GM18519 (cell line): Measurements from ENCODE around the gene FTO.
"Not testable (repeated sequence)": the region's sequence is repeated elsewhere in the genome, so short reads cannot be mapped to it uniquely, and the experiment has no call there.

Experiments
- ATAC-seq: cut with Tn5 transposase; IDR thresholded peaks from one replicate; pipeline ENCODE4 v1.9.1; 2021; ENCODE audit warnings: mild to moderate bottlenecking, moderate library complexity; ENCODE audit not compliant: unreplicated experiment, low FRiP score

FTO gene

DNA sequence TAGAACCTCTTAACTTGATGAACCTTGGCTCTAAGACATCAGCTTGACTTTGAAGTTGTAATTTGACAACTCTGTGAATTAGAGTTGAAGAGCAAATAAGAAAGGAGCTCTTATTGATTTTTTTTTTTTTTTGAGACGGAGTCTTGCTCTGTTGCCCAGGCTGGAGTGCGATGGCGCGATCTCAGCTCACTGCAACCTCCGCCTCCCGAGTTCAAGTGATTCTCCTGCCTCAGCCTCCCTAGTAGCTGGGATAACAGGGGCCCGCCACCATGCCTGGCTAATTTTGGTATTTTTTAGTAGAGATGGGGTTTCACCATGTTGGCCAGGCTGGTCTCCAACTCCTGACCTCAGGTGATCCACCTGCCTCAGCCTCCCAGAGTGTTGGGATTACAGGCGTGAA lies 186.9 kb downstream of the FTO start:
- not testable (repeated sequence) for ATAC-seq

DNA sequence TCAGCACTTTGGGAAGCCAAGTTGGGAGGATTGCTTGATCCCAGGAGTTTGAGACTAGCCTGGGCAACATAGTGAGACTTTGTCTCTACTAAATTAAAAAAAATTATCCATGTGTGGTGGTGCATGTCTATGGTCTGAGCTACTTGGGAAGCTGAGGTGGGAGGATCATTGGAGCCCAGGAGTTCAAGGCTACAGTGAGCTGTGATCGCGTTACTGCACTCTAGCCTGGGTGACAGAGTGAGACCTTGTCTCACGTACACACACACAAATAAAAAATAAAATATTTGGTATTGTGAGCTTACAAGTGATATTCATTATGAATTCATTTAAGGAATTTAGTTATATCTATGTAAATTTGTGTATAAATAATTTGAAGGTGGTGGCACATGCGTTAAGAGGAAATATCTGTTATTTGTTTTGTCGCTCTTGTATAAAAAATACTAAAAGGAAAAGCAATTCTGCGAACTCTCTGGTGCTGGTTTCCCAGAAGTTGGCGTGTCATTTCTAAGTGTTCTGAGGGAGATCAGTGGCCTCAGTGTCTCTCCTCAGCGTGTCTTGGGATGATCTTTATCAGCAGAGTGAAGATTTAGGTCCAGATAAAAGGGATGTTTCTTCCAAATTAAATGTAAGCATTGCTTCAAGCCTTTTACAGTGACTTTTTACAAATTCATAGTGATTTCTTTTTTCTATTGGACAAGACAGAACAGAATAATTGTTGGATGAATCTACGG lies 187.6 kb downstream of the FTO start:
- no peak for ATAC-seq

DNA sequence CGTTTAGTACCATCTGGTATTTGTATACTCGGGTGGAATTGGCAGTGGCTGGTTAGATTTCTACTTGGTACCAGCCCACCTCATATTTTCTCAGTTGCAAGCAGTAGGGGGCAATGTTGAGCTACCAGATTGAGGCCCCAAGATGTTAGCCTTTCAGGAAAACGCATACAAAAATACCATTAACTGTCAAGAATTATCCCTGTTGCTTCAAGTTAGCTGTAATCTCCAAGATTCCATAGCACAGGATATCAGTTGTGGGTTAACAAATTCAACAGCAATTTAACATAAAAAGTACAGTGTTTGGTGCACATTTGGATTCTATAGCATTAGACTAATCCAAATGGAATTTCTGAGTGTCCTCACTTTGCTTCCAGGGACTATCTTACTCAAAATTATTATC lies 188.2 kb downstream of the FTO start:
- ATAC-seq: no peak

DNA sequence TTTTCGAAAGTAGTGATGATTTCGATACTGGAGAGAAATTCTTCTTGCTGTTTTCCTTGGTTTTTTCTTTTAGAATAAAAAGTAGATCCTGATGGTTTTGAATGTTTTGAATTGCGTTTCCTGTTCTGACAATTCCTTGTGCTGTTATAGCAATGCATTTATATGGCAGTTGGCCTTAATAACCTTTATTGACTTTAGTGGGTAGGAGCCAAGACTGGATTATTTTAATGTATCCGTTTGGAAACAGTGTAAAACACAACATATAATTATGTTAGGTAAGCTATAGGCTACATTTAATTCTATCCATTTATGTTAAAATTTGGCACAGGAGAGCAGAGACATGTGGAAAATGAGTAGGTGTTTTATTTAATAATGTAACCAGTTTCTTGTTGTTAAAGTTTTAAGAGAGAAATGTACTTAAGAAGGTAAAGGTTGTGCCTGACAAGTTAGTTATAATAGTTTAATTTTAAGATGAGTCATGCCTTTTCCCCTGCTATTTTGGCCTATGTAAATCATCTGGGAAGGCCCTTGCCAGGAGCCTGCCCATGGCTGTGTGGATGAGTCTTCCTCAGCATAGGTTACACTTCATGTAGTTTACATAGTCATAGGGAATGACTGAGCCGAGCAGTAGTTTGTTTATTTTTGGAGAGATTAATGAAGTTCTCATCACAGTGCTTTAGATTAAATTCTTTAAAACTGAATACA lies 189.9 kb downstream of the FTO start:
- no peak for ATAC-seq

DNA sequence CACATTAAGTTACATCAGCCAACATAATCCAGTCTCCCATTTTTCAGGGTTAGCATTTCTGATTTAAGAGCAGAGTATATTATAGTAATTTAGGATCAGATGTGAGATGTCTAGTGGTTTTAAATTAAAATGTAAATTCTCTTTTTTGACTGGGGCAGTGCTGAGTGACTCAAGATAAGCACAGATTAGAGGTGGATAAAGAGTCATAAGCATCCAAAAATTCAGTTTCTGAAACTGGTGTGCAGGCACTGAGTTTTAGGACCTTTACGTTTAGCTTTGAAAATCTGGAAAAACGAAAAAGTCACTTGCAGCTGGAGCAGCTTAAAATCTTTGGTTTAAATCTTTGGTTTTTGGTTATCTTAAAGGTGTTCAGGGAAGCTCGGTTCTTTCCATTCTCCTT lies 190.7 kb downstream of the FTO start:
- no peak for ATAC-seq

DNA sequence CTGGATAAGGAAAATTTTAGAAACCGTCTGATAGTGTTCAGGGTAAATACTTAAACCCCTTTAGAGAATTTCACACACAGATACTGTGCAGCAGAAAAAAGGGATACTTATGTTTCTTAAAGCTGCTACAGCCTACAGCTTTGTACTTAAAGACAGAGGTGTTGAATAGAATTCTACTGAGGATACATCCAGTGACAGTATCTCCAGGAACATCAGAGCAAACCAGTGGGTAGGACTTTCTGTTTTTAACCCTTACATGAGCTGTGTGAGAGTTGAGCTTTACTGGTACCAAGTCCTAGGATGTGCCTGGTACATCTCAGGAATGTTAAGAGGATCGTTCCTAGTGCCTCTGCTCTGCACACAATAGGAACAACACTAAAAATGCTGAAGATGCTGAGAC lies 191.5 kb downstream of the FTO start:
- no peak for ATAC-seq

DNA sequence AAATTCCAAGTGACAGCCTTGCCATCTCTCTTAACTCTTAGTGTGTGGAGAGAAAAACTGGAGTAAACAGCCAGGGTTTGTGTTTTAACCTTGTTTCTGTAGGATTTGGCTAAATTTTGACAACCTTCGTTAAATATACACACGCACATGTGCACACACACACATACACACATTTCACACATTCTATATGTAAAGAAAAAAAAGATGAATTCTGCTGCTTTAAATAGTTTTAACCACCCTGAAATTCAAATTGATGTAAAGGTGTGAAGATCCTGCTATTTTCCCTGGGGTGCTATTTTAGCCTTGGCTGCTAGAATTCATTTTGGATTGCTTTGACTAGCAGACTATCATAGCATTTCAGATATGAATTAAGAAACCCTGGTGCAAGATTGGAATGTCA lies 191.9 kb downstream of the FTO start:
- ATAC-seq: no peak

DNA sequence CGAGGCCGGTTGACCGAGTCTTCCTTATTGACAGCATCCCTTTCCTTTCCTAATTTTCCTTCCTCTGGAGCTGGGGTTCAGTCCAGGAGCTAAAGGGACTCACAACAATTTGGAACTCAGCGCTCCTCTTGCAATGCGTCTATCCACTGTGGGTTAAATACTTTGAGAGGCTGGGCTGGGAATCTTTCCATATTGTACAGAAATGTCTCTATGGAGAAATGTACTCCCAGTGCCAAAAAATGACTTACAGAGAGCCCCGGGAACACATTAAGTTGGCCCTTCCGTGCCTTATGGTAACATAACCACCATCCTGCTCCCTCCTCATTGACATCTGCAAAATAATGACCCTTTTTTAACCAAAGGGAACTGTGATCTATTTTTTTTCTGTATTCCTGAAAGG lies 192.8 kb downstream of the FTO start:
- ATAC-seq: no peak

DNA sequence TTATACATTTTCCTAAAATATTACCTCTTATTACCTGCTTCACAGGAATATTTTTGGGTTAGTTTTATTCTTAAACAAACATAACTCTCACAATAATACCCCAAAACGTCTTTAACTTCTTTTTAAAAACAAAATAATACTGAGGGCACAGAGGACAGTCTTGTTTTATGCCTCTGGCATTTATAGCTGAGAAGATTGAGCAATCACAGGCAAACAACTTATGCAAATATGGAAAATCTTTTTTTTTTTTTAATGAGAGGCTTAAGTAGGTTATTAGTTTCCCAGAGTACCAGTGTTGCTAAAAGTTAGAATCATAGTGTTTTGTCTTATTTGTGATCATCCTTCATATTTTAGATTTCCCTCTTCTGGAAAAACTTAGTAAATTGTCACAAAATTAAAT lies 195.0 kb downstream of the FTO start:
- no peak for ATAC-seq

DNA sequence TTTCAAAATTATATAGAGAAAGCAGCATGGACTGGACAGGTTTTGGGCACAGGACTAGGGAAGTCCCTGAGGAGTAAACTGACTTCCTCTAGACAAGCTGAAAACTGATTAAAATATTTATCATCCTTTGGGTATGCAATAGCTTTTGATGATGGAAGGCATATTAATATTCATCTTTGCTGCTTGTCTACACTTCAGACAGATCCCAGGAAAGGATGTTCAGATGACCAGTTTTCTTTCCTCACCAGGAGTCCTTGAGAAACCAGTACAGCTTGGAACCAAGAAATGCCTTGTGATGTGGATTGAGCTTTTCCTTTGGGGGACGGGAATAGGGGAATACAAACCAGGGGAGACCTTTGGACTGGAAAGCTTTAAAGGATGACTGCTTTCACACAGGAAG lies 195.5 kb downstream of the FTO start:
- ATAC-seq: no peak

DNA sequence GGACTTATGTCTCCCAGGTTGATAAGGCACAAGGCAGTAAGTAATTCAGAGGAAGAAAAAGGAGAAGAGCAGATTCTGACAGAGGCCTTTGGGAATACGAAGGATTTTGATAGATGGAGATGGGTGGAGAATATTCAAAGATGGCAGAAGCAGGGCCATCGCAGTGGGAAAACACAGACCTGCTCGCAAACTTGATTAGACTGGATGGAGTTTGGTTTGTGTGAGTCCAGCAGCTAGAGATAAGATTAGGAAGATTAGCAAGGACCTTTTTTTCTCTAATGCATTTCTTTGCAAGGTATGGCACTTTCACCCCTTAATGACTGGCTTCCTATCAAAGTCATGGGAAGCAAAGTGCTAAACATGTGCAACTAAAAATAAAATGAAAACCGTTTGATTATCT lies 196.7 kb downstream of the FTO start:
- ATAC-seq: no peak

DNA sequence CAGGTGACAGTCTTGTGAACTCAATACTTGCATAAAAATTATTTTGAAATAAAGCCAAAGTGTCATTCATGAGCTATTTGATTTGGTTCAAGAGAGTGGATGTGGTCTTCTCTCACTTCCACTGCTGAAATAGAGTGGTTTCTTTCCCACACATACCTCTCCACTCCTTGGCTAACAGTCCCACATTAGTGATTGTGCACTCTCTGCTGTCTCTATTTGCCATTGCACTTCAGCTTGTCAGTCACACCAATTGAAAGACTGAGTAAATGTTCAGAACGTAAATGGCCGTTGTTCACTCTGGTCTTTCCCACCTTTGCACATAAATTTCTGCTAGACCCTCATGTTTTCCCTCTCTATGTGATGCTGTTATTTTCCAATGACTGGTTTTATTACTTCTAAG lies 197.5 kb downstream of the FTO start:
- no peak for ATAC-seq

DNA sequence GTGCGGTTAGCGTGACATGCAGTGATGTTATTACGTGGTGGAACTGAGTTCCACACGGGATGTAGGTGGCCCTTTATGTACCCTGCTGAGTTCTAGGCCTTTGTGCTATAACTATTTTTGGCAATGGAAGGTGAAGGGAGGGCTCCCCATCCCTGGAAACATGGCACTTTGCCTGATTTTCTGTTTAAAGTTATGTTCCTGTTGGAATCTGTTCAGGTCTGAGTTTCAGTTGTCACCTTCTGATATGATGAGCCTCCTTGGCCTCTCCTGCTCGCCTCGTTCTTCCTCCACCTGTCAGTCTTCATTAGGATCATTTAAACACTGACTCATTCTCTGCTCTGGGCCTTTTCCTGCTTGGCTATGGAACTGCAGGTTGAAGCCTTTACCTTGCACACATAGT lies 200.6 kb downstream of the FTO start:
- ATAC-seq: no peak

DNA sequence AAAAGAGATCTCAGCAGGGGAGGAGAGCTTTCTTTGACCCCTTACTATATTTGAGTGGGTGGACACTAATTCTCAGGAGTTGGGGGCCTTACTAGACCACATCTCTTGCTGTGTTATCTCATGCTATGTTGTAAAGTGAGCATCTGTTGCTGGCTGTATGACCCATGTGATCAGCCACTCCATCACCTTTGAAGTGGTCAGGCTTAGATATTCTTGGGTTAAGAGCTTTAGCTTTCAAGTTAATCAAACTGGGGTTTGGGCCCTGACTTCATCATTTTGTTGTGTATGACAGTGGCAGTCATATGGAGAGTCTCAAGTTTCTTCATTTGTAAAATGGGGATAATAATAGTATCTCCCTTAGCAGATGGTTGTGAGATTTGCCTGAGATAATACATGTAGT lies 201.1 kb downstream of the FTO start:
- no peak for ATAC-seq

DNA sequence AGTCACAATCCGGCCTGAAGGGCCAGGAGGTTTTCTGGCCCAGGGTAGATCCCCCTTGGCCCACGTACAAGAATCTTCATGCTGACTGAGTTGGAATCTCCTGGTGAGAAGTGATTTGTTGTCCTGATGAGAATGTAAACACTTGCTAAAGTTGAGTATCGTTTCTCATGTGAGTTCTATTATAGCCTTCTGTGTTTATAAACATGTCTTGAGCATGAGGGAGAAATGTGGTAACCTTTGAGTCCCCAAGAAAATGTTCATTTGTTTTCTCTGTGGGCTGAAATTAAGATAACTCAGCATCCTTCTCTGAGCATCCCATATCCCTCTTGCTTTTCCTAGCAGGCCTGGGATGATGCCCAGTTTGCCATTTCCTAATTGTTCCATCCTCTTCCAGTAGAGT lies 204.8 kb downstream of the FTO start:
- ATAC-seq: no peak

DNA sequence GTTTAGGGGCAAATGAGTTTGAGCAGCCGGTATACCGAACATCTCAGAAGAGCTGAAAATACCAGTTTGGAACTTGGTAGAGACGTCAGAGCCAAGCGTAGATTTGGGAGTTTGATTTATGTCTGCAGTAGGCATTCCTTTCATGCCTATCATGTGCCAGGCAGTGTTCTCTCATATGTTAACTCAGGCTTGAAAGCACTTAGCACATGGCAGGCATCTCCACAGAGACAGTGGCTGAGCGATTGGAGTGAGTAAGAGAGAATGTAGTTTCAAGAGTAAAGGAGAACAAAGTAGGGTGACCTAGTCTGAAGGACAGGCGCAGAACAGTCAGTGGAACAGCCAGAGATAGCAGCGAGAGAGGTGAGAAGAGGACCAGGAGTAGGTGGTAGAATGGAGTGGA lies 207.0 kb downstream of the FTO start:
- no peak for ATAC-seq

DNA sequence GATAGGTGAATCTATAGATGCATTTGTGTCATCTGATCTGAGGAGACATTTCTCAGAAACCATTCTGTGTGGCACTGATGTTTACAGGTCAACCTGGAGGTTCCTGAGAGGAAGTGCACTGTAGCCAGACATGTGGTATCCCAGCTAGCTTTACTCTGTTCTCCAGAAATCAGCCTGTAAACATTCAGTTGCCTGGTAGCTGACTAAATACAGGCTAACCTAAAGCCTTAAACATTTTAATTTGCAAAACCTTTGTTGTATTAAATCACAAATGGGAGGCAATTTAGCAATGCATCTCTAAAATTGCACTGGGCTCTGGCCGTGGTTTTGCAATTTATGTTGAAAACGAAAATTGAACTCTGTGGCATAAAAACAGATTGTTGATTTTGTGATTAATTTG lies 207.6 kb downstream of the FTO start:
- ATAC-seq: no peak

DNA sequence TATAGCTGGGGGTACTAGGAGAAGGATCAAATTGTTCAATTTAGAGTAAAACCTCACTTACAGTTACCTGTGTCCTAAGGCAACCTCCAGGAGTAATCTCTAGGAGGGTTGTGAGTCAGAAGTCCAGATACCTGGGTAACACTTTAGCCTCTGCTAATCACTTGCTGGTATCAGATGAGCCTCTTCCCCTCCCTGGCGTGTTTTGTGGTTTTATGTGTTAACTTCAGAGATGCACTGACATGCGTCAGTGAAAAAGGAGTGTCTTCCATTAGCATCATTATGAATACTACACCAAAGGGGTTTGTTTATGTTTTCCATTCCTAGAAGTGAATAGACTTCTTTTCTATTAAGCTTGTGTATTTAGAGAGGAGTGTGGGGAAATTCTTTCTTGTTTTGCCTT lies 208.2 kb downstream of the FTO start:
- ATAC-seq: no peak

DNA sequence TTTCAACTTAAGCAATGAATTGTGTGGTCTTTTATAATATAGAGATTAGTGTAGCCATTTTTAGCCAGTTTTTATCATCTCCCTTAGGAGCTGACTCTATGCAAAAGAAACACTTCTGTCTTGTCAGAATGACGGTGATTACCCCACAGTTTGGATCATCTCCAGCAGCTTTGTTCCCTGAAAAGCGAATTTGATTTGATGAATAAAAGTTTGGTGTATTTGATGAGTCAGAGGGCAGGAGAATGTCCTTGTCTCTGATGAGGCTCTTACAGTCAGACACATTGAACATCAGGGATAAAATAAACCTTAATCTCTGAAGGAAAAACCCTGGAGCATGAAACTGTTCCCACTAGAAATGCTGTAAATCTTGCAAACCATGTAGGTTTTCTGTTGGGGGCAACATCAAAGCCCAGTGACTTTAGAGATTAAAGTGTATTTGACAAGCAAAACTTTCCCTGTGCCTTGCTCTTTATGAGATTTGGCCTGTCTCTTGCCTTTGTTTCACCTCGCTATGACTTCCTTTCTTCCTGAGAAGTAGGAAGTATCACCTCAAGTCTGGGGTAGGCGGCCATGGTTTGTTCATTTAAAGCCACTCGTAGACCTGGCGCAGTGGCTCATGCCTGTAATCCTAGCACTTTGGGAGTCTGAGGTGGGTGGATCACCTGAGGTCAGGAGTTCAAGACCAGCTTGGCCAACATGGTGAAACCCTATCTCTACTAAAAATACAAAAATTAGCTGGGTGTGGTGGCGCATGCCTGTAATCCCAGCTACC lies 209.3 kb downstream of the FTO start:
- ATAC-seq: no peak

DNA sequence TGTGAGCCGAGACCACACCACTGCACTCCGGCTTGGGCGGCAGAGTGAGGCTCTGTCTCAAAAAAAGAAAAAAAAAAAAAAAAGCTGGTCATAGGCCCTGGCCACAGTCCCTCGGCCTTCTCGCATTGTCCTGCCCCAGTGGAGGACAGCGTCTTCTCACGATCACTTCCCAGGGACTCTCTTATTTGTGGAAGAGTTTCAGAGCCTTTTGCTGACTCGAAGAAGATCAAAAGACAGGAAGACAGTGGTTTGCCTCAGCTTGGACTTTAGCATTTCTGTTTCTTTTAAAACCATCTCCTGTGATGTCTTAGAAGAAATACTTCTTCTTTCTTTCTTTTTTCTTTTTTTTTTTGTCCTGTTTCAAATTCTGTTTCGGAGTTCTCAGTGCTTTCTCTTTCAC lies 210.0 kb downstream of the FTO start:
- ATAC-seq: no peak

DNA sequence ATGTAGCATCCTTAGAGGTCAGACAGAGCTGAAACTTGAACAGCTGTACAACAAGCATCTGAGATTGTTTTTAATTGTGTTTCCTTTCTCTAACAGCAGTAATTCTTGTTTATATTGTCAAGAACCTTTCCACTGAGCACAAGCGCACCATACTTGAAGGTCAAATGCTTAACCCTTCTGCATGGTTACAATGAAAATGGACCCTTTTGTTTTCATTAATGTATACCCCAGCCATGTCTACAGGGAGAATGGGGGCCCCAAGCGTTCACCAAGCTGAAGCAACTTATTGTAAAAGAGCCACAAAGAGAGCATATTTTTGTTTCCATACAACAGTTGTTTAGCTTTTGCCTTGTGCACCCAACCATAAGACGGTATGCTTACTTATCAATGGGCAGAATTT lies 210.8 kb downstream of the FTO start:
- ATAC-seq: no peak
